Vagina (tissue), 2 donors: ENCODE measurements around the gene DNAJC16. TPM values are rescaled to one million over a fixed set of nuclear protein-coding genes. Genes with fewer than 3 reads are reported as not detected.
"Not testable (repeated sequence)": the region's sequence is repeated elsewhere in the genome, so short reads cannot be mapped to it uniquely, and the experiment has no call there.

Experiments used
- DNase-seq, 2 donors: peaks; one replicate each; pipeline ENCODE4 v3.0.0-alpha.2; 2017; ENCODE audit errors: extremely low spot score in 2 of 2
- H3K27ac ChIP-seq: fragments of 200-600 bp; sonication (generic); one replicate; pipeline ENCODE4 v1.5.1; 2019
- H3K27me3 ChIP-seq: fragments of 200-600 bp; sonication (generic); one replicate; pipeline ENCODE4 v1.5.1; 2019
- H3K36me3 ChIP-seq, 2 donors: fragments of 200-600 bp; sonication (generic); one replicate each; pipeline ENCODE4 v1.5.1; 2017 to 2019
- H3K4me1 ChIP-seq: fragments of 200-600 bp; sonication (generic); one replicate; pipeline ENCODE4 v1.5.1; 2019
- H3K4me3 ChIP-seq, 2 donors: fragments of 200-600 bp; sonication (generic); 1 replicate in 1 of 2; 2 replicates in 1 of 2; pipeline ENCODE4 v1.5.1; 2016 to 2019
- H3K9me3 ChIP-seq: fragments of 200-600 bp; sonication (generic); one replicate; pipeline ENCODE4 v1.5.1; 2019
- POLR2A ChIP-seq, 2 donors: fragments of 450-650 bp; IDR thresholded peaks; one replicate each; pipeline ENCODE4 v1.6.1; 2017; ENCODE audit warnings: antibody characterized with exemption in 2 of 2, mild to moderate bottlenecking in 2 of 2, moderate library complexity in 2 of 2
- POLR2AphosphoS5 ChIP-seq, 2 donors: sonication (generic); formaldehyde crosslinking; IDR thresholded peaks; one replicate each; pipeline ENCODE4 v1.9.0; 2017; ENCODE audit warnings: antibody characterized with exemption in 2 of 2, mild to moderate bottlenecking in 2 of 2, low read depth in 1 of 2; ENCODE audit not compliant: insufficient read depth in 1 of 2
- intact Hi-C: fragments of 100-400 bp; cut with DNase I; formaldehyde crosslinking; loops from one replicate; pipeline ENCODE4 v1.15.1; 2023
- total RNA-seq: library from RNA; depleted of rRNA; stranded (reverse); fragments of >200 nt; gene quantifications from one replicate; pipeline ENCODE4 v1.2.3, GENCODE V29; 2016
- TF ChIP-seq, protein P1 (sequence below), 3 experiments: fragments of 450-650 bp in 2 of 3; fragments of 200-600 bp in 1 of 3; sonication (generic) in 1 of 3; IDR thresholded peaks; one replicate each; pipeline ENCODE4 v1.5.1; 2017 to 2019; ENCODE audit warnings: antibody characterized with exemption in 3 of 3, mild to moderate bottlenecking in 2 of 3, moderate library complexity in 2 of 3

DNAJC16 gene
- total RNA-seq, 1 donor from 2014 or later: 29.5 TPM

DNA sequence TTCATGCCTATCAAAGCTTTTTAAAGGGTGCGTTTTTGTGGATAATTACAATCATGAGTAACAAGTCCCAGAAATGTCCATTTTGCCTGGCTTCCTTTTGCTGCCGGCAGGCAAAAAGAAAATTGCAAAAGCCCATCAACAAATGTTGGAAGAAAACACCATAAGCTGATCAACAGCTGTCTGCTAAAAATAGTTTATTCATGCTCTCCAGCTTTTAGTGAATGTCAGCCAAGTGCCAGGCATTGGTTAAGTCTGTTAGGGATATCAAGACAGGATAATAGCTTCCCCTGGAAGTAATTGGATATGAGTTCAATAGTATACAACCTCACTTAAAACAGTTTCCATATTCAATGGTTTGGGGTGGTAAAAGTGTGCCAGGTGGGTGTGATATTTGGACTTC is 71.8 kb downstream of the DNAJC16 start:
- no peak overlapping the region for H3K27ac ChIP-seq
- intact Hi-C loops: loop anchor here (10.0 kb wide), 1 partner anchor 146 kb away; the partner anchor contains the start of gene TMEM82
- peaks cover 22% of the 10 kb centered on the region for H3K4me1 ChIP-seq
- no peak for DNase-seq
- TF ChIP-seq POLR2A (IDR thresholded peaks at IDR 0.05) (no peak), POLR2AphosphoS5 (IDR thresholded peaks at IDR 0.05; ENCODE audit: insufficient read depth in 1 of 2, low read depth in 1 of 2) (no peak)
- TF ChIP-seq, protein P1, sequence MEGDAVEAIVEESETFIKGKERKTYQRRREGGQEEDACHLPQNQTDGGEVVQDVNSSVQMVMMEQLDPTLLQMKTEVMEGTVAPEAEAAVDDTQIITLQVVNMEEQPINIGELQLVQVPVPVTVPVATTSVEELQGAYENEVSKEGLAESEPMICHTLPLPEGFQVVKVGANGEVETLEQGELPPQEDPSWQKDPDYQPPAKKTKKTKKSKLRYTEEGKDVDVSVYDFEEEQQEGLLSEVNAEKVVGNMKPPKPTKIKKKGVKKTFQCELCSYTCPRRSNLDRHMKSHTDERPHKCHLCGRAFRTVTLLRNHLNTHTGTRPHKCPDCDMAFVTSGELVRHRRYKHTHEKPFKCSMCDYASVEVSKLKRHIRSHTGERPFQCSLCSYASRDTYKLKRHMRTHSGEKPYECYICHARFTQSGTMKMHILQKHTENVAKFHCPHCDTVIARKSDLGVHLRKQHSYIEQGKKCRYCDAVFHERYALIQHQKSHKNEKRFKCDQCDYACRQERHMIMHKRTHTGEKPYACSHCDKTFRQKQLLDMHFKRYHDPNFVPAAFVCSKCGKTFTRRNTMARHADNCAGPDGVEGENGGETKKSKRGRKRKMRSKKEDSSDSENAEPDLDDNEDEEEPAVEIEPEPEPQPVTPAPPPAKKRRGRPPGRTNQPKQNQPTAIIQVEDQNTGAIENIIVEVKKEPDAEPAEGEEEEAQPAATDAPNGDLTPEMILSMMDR (IDR thresholded peaks at IDR 0.05): no peak
- H3K27me3 ChIP-seq: no peaks in the 10 kb centered on the region
- no peaks in the 10 kb centered on the region for H3K36me3 ChIP-seq
- H3K4me3 ChIP-seq: no peak overlapping the region
- no peaks in the 10 kb centered on the region for H3K9me3 ChIP-seq

DNA sequence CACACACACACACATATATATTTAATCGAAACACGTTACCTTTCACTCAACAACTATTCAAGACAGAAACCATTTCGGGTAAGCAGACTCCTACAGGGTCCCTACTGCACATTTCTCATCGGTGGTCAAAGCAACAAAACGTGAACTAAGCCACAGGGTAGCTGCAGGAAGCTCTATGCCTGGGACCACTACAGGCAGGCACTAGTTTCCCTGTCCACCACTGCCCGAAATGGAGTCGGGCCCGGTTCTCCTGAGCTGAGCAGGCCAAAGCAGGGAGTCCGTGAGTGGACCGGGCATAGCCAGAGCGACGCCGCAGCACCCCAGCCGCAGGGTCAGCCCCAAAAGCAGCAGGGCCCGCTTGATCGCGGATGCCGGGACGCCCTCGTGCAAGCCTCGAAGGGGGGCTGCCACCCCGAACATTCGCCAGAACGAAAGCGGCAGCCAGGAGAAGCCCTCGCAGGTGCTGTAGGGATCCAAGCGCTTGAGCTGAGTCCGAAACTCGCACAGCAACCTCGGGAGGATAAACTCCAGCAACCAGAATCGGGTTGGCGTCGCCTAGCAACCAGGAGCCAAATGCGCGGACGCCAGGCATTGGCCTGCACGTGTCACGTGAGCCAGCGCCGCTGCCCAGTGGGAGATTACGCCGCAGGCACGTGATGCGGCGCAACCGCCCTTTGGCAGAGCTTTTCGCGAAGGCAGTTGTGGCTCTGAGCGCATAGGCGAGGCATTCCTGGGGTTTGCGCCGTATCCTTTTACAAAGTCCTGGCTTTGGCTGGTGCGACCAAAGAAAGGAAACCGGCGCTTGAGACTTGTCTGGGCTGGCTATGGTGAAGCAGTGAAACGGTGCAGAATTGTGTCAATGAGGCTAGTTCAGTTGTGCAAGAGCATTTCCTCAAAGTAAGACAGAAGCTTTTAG is 76.7 kb downstream of the DNAJC16 start:
- Histone ChIP-seq H3K27me3 (no peaks in the 10 kb centered on the region), H3K4me1 (peaks cover 27% of the 10 kb centered on the region), H3K36me3 (no peaks in the 10 kb centered on the region), H3K27ac (peak overlapping the region; percentile 90), H3K9me3 (no peaks in the 10 kb centered on the region), H3K4me3 (peak overlapping the region; percentile 73 to 83)
- TF ChIP-seq POLR2A (IDR thresholded peaks at IDR 0.05): no peak
- TF ChIP-seq POLR2AphosphoS5 (IDR thresholded peaks at IDR 0.05; ENCODE audit: insufficient read depth in 1 of 2, low read depth in 1 of 2): peak; percentile 92
- intact Hi-C loops: no loop called here
- DNase-seq: peak; percentile 97 to 98

DNA sequence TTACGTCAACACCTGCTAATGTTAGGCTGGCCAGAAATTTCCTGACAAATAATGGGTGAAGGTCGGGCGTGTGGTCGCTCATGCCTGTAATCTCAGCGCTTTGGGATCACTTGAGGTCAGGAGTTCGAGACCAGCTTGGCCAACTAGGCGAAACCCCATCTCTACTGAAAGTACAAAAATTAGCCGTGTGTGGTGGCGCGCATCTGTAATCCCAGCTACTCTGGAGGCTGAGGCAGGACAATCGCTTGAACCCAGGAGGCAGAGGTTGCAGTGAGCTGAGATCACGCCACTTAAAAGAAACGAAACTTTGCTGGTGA is 77.3 kb downstream of the DNAJC16 start:
- H3K9me3 ChIP-seq, intact Hi-C loops, DNase-seq, H3K27me3 ChIP-seq, H3K36me3 ChIP-seq: not testable (repeated sequence)
- Histone ChIP-seq H3K4me1 (peaks cover 27% of the 10 kb centered on the region), H3K4me3 (peak overlapping the region; percentile 73 to 83), H3K27ac (peak overlapping the region; percentile 90)

DNA sequence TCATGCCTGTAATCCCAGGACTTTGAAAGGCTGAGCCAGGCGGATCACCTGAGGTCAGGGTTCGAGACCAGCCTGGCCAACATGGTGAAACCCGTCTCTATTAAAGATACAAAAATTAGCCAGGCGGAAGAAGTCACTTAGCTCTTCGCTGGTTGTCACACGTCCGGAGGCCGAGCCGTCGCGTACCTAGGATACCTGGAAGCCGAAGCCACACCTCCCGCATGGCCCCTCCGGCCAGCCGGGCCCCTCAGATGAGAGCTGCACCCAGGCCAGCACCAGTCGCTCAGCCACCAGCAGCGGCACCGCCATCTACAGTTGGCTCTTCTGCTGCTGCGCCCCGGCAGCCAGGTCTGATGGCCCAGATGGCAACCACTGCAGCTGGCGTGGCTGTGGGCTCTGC is 77.8 kb downstream of the DNAJC16 start:
- H3K4me1 ChIP-seq: peaks cover 27% of the 10 kb centered on the region
- H3K27me3 ChIP-seq, H3K36me3 ChIP-seq, intact Hi-C loops, DNase-seq, H3K9me3 ChIP-seq, H3K27ac ChIP-seq, H3K4me3 ChIP-seq: not testable (repeated sequence)

DNA sequence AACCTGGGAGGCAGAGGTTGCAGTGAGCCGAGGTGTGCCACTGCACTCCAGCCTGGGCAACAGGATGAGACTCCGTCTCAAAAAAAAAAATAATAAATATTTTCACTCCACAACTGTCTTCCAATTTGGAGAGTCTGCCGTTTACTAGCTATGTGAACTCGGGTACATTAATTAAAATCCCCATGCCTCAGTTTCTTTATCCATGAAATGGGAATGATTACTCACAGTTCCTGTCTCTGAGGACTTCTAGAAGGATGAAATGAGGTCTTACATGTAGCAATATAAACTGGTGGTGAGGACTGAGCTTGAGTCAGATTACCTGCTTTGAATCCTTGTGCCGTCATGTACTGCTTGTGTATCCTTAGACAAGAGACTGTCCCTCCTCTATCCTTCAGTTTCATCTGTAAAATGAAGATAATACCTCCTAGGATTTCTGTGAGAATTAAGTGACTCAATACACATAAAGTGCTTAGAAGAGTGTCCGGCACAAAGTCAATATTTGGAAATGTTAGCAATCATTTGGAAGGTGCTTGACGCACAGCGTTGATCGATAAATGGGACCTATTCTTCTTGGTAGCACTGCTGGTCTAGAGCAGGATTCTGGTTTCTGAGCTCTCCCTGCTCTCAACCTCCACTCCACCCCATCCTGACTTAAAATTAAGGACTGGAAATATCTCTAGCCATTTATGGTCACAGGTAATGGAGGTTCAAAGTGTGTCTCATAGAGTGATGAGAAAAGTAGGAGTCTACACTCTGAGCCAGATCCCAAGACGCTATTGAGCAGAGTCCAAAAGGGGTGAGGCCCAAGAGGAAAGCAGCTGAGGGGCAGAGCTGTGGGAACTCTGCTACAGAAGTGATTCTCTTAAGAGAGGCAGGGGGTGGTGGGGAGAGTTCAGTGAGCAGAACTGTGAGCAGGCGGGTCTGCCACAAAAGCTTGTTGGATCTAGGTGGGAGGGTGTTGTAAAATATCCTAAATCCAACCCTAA is 79.0 kb downstream of the DNAJC16 start:
- Histone ChIP-seq H3K36me3 (no peaks in the 10 kb centered on the region), H3K27ac (no peak overlapping the region), H3K4me3 (no peak overlapping the region), H3K4me1 (peaks cover 27% of the 10 kb centered on the region), H3K9me3 (no peaks in the 10 kb centered on the region), H3K27me3 (no peaks in the 10 kb centered on the region)
- intact Hi-C loops: no loop called here
- TF ChIP-seq POLR2A (IDR thresholded peaks at IDR 0.05): no peak
- no peak for TF ChIP-seq POLR2AphosphoS5 (IDR thresholded peaks at IDR 0.05; ENCODE audit: insufficient read depth in 1 of 2, low read depth in 1 of 2)
- no peak for DNase-seq

DNA sequence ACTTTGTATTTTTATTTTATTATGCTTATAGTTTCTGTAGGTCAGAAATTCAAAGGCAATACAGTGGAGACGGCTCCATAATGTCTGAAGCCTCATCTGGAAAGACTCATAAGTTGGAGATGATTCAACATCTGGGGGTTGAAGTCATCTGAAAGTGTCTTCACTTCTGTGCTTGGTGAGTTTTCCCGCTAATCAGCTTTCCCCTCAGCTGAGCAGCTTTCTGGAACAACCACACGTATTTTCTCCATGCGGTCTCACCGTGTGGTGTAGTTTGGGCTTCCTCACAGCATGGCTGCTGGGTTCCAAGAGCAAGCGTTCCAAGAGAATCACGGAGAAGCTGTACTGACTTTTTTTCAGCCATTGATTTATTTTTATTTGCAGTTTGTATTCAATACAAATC is 83.0 kb downstream of the DNAJC16 start:
- H3K36me3 ChIP-seq: no peaks in the 10 kb centered on the region
- TF ChIP-seq, protein P1 (IDR thresholded peaks at IDR 0.05): no peak
- no peak for TF ChIP-seq POLR2AphosphoS5 (IDR thresholded peaks at IDR 0.05; ENCODE audit: insufficient read depth in 1 of 2, low read depth in 1 of 2)
- TF ChIP-seq POLR2A (IDR thresholded peaks at IDR 0.05): no peak
- no peaks in the 10 kb centered on the region for H3K9me3 ChIP-seq
- no peak for DNase-seq
- H3K4me3 ChIP-seq: no peak overlapping the region
- no peaks in the 10 kb centered on the region for H3K4me1 ChIP-seq
- H3K27ac ChIP-seq: no peak overlapping the region
- intact Hi-C loops: loop anchor here (10.0 kb wide), 1 partner anchor 95 kb away; no protein-coding TSS in a partner anchor
- H3K27me3 ChIP-seq: no peaks in the 10 kb centered on the region
